NOMO-1 treated with DMSO at 0.1 percent for 48 hours (cell line): ENCODE results near the gene NDC80.
A peak's percentile ranks its signal among the peaks of the same experiment; 100 is the strongest.
"Not testable (repeated sequence)": the region's sequence is repeated elsewhere in the genome, so short reads cannot be mapped to it uniquely, and the experiment has no call there.

Experiments used
- DNase-seq: peaks from one replicate; lab custom pipeline; 2025; ENCODE audit not compliant: unreplicated experiment; lab: John Stamatoyannopoulos, UW

The NDC80 gene

DNA sequence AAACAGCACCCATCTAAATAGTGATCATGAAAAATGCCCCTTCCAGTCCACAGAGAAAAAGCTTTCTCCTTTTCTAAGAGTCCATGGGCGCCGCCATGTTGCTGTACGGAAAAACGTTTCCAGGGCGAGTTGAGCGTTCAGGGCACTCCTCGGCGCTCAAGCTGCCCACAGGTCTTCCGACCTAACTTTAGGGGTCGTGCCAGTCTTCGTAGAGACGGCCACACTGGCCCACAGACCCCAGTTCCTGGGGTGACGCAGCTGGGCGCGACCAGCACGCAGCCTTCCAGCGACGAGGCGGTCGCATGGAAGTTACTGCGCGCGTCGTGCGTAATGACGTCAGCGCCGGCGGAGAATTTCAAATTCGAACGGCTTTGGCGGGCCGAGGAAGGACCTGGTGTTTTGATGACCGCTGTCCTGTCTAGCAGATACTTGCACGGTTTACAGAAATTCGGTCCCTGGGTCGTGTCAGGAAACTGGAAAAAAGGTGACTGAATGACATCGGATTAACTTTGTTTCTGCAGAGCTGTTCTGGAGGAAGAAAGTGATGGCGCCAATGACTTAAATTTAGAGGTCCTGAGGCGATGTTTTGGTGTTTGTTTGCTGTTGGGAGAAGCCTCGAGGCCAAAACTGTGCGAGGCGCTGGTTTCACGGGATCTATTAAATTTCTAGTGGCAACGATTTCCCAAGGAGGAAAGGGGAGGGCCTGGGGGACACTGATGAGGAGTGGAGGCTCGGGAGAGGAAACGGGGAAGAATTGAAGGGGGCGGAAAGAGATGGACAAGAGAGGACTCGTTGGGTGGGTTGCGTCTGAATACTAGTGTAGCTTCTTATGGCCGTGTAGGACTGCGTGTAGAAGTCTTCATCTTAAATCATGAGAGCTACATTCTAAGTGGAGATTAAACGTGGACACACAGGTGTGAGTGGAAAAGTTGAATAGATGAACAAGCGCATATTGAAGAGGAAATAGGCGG is at the start of gene NDC80, which contains the start of gene METTL4:
Gene NDC80, plus strand, starts transcription at position 358 of the 971 bp plus-strand sequence. CDS start 1,429 bp downstream, outside the sequence.
Gene METTL4, minus strand, starts transcription at position 306 of the 971 bp plus-strand sequence. CDS start 4,289 bp downstream, outside the sequence.
- peak; percentile 74 for DNase-seq

DNA sequence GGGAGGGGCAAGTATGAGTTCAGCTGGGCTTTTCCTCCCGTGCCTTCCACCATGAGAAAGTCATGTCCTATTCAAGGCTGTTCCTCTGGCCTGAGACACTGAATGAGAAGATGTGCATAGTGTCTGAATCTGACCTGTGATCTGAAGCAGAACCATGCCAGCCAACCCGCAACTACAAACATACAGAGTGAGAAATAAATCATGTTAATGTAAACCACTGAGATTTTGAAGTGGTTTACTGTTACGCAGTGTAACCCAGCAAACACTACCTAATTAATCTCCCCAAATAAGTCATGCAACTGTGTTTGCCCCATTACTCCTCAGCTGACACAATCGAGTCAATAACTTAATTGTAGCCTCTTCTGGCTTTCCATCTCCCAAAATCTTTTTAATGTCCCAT is 49.2 kb upstream of the NDC80 start:
- DNase-seq: no peak

DNA sequence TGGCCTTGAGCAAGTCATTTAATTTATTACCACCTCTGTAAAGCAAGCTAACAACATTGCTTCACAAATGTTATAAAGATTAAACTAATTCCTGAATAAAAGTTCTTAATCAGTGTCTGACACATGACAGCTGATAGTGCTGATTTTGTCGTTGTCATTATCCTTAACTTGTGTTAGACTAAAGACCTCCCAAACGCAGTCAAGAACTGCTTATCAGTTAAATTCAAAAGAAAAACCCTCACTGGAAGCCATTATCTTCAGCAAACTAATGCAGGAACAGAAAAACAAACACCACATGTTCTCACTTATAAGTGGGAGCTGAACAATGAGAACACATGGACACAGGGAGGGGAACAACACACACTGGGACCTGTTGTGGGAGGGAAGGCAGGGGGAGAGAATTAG is 46.6 kb upstream of the NDC80 start:
- DNase-seq: not testable (repeated sequence)

DNA sequence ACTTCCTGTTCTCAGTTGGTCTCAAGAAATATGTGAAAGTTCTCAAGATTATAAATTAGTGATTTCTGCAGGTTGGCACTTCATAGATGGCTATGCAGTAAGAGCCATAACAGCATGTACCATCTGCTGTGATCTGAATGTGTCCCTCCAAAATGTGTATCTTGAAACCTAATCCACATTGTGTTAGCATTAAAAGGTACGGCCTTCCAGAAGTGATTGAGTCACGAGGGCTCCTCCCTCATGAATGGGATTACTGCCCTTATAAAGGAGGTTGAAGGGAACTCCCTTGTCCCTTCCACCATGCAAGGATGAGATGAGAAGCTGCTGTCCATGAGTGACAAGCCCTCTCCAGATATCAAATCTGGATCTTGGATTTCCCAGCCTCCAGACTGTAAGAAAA is 45.0 kb upstream of the NDC80 start:
- no peak for DNase-seq

DNA sequence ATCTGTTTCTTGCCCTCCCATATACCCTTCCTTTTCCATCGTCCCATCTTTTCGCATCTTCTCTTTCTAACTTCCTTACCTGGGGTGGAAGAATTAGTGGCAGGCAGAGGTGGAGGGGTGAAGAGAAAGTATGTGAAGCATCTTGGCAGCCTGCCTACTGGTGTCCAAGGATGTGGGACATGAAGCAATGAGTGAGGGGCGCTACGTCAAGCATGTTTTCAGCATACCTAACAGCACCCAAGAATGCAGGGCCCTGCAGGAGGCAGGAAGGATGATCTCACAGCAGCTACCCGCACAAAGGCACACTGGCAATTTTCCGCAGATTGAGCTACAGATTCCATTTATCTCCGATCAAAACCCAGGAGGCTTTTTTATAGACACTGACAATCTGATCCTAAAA is 42.2 kb upstream of the NDC80 start:
- no peak for DNase-seq

DNA sequence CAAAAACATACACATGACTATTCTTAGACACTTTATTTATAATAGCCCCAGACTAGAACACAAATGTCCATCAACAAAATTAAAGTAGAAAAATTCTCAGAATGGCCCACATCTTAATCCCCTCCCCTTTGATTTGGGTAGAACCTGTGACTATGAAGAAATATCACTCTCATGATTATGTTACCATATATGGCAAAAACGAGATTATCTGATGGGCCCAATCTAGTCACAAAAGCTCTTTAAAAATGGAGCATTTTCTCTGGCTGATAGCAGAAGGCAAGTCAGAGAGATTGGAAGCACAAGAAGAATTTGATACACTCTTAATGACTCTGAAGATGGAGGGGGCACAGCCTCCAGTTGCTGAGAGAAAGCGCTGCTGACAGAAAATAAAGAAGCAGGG is 39.6 kb upstream of the NDC80 start:
- no peak for DNase-seq

DNA sequence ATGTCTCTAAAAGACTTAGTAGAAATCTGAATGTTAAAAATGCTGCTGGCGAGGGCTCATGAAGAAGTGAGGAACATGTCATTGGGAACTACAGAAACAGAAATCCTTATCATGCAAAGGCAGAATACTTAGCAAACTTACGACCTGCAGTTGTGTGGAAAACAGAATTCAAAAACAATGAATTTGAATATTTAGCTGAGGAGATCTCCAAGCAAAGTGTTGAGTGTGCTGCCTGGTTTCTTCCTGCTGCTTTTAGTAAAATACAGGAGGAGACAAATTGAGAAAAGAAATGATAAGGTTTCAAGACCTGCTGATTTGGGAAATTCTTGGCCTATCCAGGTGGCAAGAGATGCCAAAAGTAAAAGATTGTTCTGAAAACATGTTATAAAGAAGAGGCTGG is 38.6 kb upstream of the NDC80 start:
- DNase-seq: no peak

DNA sequence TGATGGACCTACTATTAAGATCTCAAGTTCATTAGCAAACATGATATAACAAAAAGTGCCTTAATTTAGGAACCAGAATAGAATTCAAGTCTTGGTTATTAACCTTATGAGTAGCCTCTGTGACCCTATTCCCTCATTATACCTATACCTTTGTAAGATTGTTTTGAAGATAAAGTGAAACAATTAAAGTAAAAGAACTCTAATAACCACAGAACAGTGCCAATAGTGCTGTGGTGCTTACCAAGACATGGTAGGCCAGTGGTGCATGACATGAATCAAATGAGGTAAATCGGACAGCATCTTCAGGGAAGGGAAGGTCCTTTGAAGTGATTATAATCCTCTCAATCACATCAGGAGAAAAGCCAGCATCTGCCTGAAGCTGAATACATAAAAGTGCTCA is 36.5 kb upstream of the NDC80 start:
- DNase-seq: no peak

DNA sequence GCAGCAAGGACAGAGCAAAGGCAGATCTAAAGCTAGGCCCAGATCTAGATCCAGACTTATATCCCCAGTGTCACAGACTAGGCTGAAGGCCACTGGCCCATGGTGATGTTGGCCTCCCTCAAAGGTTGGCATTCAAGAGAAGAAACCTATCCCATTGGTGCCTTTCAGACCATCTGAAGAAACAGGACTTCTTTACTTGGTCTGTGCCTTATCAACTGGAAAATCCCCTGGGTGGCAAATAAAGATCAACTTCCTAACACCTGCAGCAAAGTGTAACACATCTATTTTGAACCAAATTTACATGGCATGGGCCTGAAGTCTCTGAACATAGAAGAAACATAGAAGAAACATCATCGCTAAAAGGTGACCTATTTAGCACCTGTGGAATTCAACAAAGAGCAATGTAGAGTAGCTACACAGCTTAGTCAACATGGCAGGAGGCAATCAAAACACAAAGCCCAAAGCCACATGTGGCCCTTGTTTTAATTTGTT is 35.9 kb upstream of the NDC80 start:
- no peak for DNase-seq

DNA sequence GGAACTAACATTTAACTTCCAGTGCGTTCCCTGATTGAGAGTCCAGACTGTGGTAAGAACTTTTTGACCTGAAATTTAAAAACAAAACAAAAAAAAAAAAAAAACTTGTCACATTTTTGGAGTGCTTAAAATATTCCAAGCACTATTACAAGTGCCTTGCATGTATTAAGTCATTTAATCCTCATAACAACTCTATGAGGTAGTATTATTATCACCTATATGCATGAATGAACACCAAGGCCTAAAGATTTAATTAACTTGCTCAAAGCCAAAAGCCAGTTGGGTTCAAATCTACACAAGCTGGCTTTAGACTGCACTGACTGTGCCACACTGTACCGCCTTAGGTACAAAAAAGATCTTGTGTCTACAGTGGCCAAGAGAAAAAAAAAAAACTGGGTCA is 35.3 kb upstream of the NDC80 start:
- no peak for DNase-seq

DNA sequence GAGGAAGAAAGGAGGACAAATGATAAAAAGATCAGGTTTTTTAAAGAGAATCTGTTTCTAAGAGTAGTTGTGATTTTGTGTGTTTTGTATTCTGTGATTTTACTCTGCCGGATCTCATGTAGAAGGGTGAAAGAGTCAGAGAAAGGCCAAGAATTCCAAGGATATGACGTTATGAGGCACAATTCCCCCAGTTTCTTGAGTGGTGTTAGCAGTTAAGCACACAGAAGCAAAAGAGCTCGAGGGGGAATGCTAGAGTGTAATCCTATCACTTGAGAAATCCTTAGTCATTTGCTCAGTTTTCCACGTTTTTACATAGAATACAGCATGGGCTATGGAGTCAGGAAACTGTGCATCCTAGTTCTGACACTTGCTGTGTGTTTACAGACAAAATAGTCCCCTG is 34.9 kb upstream of the NDC80 start:
- no peak for DNase-seq

DNA sequence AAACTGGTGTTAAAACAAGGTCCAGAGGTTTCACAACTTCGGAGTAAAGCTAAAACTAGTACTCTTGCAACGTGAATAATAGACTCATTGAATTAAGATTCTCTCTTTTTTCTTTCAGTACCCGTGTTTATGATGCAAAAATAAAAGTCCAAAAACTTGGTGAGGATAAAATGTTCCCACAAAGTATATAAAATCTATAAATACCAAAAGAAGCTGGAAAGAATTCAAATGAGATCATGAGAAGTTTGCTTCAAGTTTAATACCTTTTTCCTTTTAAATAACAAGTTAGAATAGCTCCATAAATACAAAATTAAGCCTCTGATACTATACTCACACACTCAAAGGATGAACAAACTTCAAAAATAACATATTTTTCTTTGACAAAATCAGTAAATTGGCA is 34.1 kb upstream of the NDC80 start:
- no peak for DNase-seq

DNA sequence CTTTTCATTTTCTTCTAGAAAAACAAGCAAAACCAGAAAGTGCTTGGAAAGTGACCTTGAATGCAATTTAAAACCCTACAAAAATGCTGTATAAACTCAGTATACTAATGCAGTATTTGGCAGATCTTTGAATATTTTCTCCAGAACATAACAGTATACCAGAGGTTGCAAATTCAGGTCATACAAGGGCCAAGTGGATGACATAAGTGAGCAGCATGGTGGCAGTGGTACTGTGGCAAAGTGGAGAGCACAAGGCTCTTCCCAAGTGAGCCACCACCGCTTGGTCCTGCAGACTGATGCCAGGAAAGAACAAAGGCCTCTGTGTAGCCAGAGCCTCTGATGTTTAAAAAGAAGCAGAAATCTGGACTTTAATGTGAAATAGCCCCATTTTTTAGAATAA is 33.1 kb upstream of the NDC80 start:
- DNase-seq: no peak

DNA sequence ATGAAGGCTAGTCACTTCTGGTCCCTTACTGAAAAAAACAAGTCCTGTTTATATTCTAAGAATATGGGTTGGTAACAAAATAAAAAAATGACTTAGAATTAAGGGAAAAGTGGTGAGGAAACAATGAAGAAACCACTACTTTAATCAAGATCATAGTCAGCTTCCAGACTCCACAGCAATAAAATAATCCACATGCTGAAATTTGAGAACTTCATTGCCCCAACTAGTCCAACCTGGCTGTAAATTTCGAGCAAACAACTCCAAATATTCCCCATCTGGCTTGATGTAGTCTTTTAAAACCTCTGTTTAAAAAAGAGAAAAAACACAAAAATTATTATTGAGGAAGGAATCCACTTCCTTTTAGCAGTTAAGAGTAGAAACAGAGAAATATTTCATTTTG is 32.5 kb upstream of the NDC80 start:
- DNase-seq: peak; percentile 3

DNA sequence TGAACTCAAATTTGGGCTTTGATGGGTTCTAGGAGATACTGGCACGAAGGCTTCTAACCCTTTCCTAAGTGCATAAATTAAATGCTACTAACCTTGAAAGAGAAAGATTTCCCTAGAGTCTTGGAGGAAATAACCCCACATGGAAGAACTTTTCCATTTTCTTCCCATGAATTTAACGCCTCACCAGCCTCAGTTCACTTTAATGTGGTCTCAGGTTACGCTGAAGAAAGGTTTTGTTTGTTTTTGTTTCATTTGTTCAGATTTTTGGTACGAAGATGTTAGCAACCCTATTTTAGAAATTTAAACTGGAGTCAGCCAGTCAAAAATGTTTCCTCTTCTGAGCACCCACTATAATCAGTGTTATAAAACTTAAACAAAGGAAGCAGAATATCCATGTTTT is 30.8 kb upstream of the NDC80 start:
- DNase-seq: no peak

DNA sequence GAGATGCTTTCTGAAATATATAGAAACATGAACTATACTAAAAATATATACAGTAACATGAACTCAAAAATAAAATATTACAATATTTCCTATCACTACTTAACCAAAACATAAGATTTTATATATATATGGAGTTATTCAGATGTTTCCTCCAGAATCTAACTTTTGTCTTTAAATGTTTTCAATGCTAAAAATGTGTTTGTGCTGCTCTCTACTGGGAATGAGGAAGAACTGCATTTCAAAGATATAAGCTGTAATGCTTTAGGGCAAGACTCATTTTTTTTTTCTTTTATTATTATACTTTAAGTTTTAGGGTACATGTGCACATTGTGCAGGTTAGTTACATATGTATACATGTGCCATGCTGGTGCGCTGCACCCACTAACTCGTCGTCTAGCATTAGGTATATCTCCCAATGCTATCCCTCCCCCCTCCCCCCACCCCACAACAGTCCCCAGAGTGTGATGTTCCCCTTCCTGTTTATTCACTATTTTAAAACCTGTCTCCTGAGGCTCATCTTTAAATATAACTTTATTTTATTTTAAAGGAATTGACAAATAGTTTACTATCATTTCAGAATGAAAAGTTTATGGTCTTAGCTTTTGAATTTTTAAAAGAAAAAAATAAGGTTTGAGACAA is 29.3 kb upstream of the NDC80 start:
- DNase-seq: peak; percentile 78

DNA sequence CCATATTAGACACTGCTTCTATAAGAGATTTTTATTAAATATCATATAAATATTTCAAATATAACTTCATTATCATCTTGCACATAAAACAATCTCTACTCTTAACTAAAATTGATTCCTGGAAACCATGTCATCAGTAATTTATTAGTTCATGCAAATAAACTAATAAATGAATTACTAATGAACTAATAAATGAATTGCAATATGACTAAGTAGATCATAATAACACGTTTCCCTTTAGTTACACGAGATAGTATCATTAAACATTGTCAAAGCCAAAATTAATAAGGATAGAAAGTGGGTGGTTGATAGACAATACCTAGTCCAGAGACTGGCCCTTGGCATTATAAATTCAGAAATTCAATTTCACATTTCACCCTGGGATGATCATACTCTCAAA is 26.2 kb upstream of the NDC80 start:
- DNase-seq: no peak

DNA sequence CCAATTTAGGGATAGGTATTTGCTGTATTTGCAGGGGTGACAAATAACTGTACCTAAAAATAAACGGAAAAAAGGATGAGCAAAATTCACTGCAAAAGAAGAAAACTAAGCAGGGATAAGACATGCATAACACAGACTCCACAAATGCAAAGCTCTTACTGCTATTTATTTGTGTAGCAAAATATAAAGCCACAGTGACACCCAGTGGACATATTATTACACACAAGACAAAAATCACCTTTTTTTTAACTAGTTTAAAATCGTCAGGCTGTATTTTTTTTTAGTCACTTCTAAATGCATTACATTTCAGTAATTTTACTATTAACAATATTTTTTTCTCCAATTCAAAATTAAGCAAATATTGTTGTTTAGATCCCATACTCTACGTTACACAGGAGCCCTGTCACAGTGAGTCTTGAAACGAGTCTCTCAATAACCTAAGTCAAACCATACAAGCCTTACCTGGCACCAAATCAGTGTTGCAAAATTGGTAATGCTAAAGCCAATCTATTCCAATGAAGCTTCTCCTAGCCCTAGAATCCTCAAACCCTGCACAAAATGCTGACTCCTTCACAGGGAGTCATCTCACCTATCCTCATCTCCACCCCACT is 23.8 kb upstream of the NDC80 start:
- peak; percentile 49 for DNase-seq

DNA sequence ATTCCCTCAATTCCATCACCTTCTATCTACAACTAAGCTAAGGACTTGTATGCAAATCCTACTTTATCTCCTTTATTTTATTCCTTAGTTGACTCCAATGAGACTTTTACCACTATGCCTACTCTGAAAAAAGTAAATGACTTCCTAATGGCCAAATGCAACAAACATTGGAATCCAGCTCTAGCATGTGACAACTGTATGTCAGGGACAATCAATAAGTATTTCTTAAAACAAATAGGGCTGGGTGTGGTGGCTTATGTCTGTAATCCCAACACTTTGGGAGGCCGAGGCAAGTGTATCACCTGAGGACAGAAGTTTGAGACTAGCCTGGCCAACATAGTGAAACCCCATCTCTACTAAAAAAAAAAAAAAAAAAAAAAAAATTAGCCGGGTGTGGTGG is 21.9 kb upstream of the NDC80 start:
- DNase-seq: no peak

DNA sequence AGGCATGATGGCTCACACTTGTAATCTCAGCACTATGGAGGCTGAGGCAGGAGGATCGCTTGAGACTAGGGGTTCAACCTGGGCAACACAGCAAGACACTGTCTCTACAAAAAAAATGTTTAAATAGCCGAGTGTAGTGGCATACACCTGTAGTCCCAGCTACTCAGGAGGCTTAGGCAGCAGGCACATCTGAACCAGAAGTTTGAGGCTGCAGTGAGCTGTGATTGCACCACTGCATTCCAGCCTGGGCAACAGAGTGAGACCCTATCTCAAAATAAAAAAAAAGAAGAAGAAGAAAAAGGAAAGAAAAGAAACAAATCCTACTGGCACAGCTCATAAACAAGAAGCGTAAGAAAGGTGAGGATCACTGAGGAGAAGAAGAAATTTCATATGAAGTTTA is 19.9 kb upstream of the NDC80 start:
- no peak for DNase-seq

DNA sequence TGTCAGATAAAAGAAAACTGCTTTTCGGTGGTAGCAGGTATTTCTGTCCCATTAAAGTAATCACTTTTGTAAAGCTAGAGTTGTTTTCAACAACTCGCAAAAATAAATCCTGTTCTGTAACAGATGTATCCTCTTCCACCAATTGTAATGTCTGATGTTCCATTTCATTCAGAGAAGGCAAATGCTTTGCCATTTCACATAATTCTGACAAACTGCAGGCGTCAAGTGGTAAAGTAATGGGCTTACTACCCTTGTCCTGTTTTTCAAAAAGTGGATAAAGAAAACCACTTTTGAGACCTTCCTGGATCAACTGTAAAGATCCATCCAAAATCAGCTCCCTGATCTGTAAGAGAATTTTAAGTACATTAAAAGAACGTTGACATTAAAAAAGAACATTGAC is 16.7 kb upstream of the NDC80 start:
- no peak for DNase-seq

DNA sequence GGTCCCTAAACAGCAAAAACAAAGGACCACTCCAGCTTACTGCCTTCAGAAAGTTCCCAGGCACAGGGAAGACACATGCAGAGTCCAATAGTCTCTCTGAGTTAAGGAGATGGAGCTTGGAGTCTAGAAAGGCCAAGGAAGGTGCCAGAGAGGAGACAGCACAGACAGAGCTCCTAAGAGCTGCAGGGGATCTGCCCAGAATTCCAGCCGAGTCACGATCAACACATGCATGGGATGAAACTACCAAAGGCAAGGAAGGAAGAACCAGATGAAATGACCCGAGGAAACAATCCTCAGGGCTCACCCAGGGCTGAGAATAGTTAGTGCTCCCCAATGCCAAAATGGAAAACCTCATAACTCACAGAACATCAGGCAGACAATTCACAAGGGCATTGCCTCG is 15.5 kb upstream of the NDC80 start:
- no peak for DNase-seq
